Chondrocyte (in vitro differentiated cells): ENCODE results near the gene CDKN1A. TPM values are rescaled to one million over a fixed set of nuclear protein-coding genes. Genes with fewer than 3 reads are reported as not detected.

Experiments
- DNase-seq: peaks from one replicate; pipeline ENCODE4 v3.0.0; 2021; ENCODE audit warnings: mixed read lengths, low spot score
- H3K27ac Mint-ChIP-seq: one replicate; pipeline ENCODE4 v1.8.0; 2021; ENCODE audit warnings: mild to moderate bottlenecking, moderate library complexity, mixed read lengths; ENCODE audit not compliant: unreplicated experiment
- H3K27me3 Mint-ChIP-seq: 2 replicates; pipeline ENCODE4 v1.8.0; 2021; ENCODE audit warnings: low read depth, mixed read lengths
- H3K36me3 Mint-ChIP-seq: 2 replicates; pipeline ENCODE4 v1.8.0; 2021; ENCODE audit warnings: low read depth, mixed read lengths
- H3K4me1 Mint-ChIP-seq: 2 replicates; pipeline ENCODE4 v1.8.0; 2021; ENCODE audit warnings: low read depth, mild to moderate bottlenecking, mixed read lengths
- H3K4me3 Mint-ChIP-seq: one replicate; pipeline ENCODE4 v1.8.0; 2021; ENCODE audit warnings: mild to moderate bottlenecking, moderate library complexity, mixed read lengths; ENCODE audit not compliant: unreplicated experiment
- H3K9me3 Mint-ChIP-seq: 2 replicates; pipeline ENCODE4 v1.8.0; 2021; ENCODE audit warnings: low read depth, mixed read lengths
- long read RNA-seq: library from polyadenylated mRNA; stranded (forward); transcript quantifications from one replicate; pipeline ENCODE4 v2.0.0, GENCODE V29; 2021
- total RNA-seq: library from RNA; stranded (reverse); gene quantifications from 3 replicates; pipeline ENCODE4 v1.2.1, GENCODE V29; 2021
- TF ChIP-seq, protein P1 (sequence below): fragments of 200-600 bp; sonication (generic); IDR thresholded peaks from 2 replicates; pipeline ENCODE4 v1.5.0; 2021; ENCODE audit warnings: antibody characterized with exemption, mild to moderate bottlenecking, moderate library complexity

CDKN1A gene
- 230 to 303 TPM (median 301 TPM) in 3 replicates for total RNA-seq
- long read RNA-seq, transcript CDKN1A-203 (3 exons, 2,267 nt) = minor isoform, 13 of 752 reads
- long read RNA-seq, transcript CDKN1A-201 (3 exons, 2,180 nt) = major isoform, 565 of 752 reads
- long read RNA-seq, partial matches to known transcripts = 167 of 752 reads
- long read RNA-seq, other reads (novel, unspliced or antisense) = 4 of 752 reads

DNA sequence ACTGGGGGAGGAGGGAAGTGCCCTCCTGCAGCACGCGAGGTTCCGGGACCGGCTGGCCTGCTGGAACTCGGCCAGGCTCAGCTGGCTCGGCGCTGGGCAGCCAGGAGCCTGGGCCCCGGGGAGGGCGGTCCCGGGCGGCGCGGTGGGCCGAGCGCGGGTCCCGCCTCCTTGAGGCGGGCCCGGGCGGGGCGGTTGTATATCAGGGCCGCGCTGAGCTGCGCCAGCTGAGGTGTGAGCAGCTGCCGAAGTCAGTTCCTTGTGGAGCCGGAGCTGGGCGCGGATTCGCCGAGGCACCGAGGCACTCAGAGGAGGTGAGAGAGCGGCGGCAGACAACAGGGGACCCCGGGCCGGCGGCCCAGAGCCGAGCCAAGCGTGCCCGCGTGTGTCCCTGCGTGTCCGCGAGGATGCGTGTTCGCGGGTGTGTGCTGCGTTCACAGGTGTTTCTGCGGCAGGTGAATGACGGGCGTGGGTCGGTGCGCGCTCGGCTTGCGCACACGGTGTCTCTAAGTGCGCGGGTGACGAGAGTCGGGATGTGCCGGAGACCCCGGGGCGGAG is at the start of gene CDKN1A:
Gene CDKN1A, plus strand, starts transcription at position 227 of the 555 bp plus-strand sequence. CDS start 5,388 bp downstream, outside the sequence.
- no peaks in the 10 kb centered on the region for H3K9me3 Mint-ChIP-seq
- no peaks in the 10 kb centered on the region for H3K27me3 Mint-ChIP-seq
- H3K36me3 Mint-ChIP-seq = peaks cover 13% of the 10 kb centered on the region
- H3K27ac Mint-ChIP-seq = peak within 1 kb of the TSS; percentile 99
- peak within 1 kb of the TSS; percentile 96 for H3K4me3 Mint-ChIP-seq
- peak; percentile 97 for DNase-seq
- peaks cover 58% of the 10 kb centered on the region for H3K4me1 Mint-ChIP-seq
- TF ChIP-seq, protein P1, sequence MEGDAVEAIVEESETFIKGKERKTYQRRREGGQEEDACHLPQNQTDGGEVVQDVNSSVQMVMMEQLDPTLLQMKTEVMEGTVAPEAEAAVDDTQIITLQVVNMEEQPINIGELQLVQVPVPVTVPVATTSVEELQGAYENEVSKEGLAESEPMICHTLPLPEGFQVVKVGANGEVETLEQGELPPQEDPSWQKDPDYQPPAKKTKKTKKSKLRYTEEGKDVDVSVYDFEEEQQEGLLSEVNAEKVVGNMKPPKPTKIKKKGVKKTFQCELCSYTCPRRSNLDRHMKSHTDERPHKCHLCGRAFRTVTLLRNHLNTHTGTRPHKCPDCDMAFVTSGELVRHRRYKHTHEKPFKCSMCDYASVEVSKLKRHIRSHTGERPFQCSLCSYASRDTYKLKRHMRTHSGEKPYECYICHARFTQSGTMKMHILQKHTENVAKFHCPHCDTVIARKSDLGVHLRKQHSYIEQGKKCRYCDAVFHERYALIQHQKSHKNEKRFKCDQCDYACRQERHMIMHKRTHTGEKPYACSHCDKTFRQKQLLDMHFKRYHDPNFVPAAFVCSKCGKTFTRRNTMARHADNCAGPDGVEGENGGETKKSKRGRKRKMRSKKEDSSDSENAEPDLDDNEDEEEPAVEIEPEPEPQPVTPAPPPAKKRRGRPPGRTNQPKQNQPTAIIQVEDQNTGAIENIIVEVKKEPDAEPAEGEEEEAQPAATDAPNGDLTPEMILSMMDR = peak; percentile 7

DNA sequence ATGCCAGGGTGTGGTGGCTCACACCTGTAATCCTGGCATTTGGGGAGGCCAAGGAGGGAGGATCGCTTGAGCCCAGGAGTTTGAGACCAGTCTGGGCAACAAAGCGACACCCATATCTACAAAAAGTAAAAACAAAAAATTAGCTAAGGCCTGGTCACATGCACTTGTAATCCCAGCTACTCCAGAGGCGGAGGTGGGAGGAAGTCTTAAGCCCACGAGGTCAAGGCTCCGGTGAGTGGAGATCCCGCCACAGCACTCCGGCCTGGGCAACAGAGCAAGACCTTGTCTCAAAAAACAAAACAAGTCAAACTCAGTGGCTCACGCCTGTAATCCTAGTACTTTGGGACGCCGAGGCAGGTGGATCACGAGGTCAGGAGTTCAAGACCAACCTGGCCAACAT is 48.7 kb upstream of the CDKN1A start:
- TF ChIP-seq, protein P1 = no peak
- peak; percentile 46 for DNase-seq
- H3K9me3 Mint-ChIP-seq = no peaks in the 10 kb centered on the region
- no peaks in the 10 kb centered on the region for H3K36me3 Mint-ChIP-seq
- H3K27me3 Mint-ChIP-seq = no peaks in the 10 kb centered on the region
- no peak overlapping the region for H3K27ac Mint-ChIP-seq
- H3K4me3 Mint-ChIP-seq = no peak overlapping the region
- peaks cover 54% of the 10 kb centered on the region for H3K4me1 Mint-ChIP-seq

DNA sequence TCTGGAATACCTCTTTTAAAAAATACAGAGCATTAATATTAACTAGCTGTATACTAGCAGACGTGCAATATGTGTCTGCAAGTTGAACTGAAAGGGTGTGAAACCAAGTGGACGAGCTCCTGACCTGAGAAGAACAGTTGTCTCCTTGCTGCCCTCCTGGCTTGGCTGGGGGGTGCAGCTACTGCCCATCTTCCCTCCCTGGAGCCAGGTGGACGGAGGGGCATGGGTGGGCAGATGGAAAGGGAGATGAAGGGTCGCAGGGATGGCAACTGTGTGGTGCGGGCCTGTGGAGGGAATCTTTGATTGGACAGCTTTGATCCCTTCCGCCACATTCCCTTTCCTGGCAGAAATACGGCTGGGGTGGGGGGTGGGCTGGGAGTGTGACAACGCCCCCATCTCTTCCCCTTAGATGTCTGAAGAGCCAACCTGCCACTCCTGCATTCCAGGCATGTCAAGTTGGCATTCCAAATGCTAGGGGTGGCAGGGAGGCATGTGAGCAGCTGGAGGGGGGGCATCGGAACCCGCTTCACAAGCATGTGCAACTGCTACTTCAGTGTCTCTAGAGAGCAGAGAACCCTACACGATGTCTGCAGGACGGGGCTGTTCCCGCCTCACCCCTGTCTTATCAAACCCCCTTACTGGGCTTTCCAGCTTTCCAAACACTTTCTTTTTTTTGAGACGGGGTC is 47.0 kb upstream of the CDKN1A start:
- H3K36me3 Mint-ChIP-seq = no peaks in the 10 kb centered on the region
- H3K27me3 Mint-ChIP-seq = no peaks in the 10 kb centered on the region
- TF ChIP-seq, protein P1 = no peak
- H3K27ac Mint-ChIP-seq = no peak overlapping the region
- DNase-seq = peak; percentile 68
- H3K4me3 Mint-ChIP-seq = no peak overlapping the region
- H3K4me1 Mint-ChIP-seq = peaks cover 47% of the 10 kb centered on the region
- H3K9me3 Mint-ChIP-seq = no peaks in the 10 kb centered on the region

DNA sequence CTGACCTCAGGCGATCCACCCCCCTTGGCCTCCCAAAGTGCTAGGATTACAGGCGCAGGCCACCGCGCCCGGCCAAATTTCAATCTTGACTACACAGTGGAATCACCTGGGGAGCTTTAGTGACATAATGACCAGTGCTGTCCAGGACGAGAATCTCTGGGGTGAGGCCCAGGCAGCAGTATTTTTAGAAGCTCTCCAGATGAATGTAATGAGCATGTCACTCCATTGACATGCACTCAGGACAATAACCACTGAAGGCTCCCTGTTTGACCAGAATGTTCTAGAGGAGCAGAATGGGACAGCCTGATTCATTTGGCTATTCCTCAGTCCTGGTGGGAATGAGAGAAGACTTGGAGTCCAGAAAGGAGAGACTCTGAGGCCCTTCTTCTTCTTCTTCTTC is 45.1 kb upstream of the CDKN1A start:
- DNase-seq = no peak
- H3K36me3 Mint-ChIP-seq = no peaks in the 10 kb centered on the region
- H3K27me3 Mint-ChIP-seq = no peaks in the 10 kb centered on the region
- no peaks in the 10 kb centered on the region for H3K9me3 Mint-ChIP-seq
- peaks cover 32% of the 10 kb centered on the region for H3K4me1 Mint-ChIP-seq
- TF ChIP-seq, protein P1 = no peak
- H3K4me3 Mint-ChIP-seq = no peak overlapping the region
- H3K27ac Mint-ChIP-seq = no peak overlapping the region

DNA sequence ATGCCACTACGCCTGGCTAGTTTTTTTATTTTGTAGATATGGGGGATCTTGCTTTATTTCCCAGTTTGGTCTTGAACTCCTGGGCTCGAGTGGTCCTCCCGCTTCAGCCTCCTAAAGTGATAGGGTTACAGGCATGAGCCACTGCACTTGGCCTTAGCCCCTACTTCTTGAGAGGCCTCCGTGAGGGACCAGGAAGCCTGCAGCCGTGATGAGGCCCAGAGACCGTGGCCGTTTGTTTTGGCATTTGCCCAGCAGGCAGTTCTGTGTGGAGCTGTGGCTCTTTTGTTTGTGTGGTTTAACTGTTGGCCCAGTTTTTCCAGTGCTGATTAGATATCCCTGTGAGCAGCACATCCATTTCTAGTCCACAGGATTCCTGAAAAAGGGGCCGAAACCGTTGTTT is 44.6 kb upstream of the CDKN1A start:
- peak overlapping the region; percentile 32 for H3K27ac Mint-ChIP-seq

More for the DNA sequence above, 44.6 kb upstream of the CDKN1A start:
- Mint-ChIP-seq H3K9me3 (no peaks in the 10 kb centered on the region), H3K27me3 (no peaks in the 10 kb centered on the region), H3K4me3 (no peak overlapping the region), H3K4me1 (peaks cover 32% of the 10 kb centered on the region), H3K36me3 (no peaks in the 10 kb centered on the region)
- TF ChIP-seq, protein P1 = no peak
- peak; percentile 54 for DNase-seq
